SK-N-MC (cell line): ENCODE data around the gene CD24.
"Not testable (repeated sequence)": the region's sequence is repeated elsewhere in the genome, so short reads cannot be mapped to it uniquely, and the experiment has no call there.

Experiments used
- DNase-seq: peaks from one replicate; pipeline ENCODE4 v3.0.0-alpha.2; 2011; ENCODE audit warnings: low read depth, low spot score
- H3K27ac ChIP-seq: fragments of 200-600 bp; sonication (generic); 2 replicates; pipeline ENCODE4 v1.5.1; 2016; ENCODE audit warnings: mixed run types
- H3K36me3 ChIP-seq: fragments of 200-600 bp; sonication (generic); 2 replicates; pipeline ENCODE4 v1.6.1; 2017; ENCODE audit warnings: antibody characterized with exemption, low read length, mixed read lengths; ENCODE audit not compliant: insufficient read depth
- H3K4me3 ChIP-seq: fragments of 200-600 bp; sonication (generic); 2 replicates; pipeline ENCODE4 v1.5.1; 2016
- H3K9ac ChIP-seq: fragments of 200-600 bp; sonication (generic); 2 replicates; pipeline ENCODE4 v1.8.0; 2017; ENCODE audit warnings: mixed run types, mixed read lengths; ENCODE audit not compliant: insufficient read length
- H3K9me3 ChIP-seq: fragments of 200-600 bp; sonication (generic); 2 replicates; pipeline ENCODE4 v1.6.1; 2017; ENCODE audit warnings: low read depth, mild to moderate bottlenecking, antibody characterized with exemption, low read length, moderate library complexity, mixed read lengths
- EZH2 ChIP-seq: fragments of 200-600 bp; sonication (generic); IDR thresholded peaks from one replicate; pipeline ENCODE4 v1.6.1; 2017; ENCODE audit warnings: antibody characterized with exemption
- FOXP2 ChIP-seq: optimal IDR thresholded peaks from 2 replicates; pipeline ENCODE3; 2011; ENCODE audit warnings: mild to moderate bottlenecking, moderate library complexity; ENCODE audit not compliant: insufficient read depth; ENCODE audit errors: extremely low read length, control extremely low read depth
- POLR2AphosphoS5 ChIP-seq: IDR thresholded peaks from 2 replicates; pipeline ENCODE4 v1.6.1; 2012; ENCODE audit warnings: mild to moderate bottlenecking, low read depth, low read length, borderline replicate concordance

Gene CD24

DNA sequence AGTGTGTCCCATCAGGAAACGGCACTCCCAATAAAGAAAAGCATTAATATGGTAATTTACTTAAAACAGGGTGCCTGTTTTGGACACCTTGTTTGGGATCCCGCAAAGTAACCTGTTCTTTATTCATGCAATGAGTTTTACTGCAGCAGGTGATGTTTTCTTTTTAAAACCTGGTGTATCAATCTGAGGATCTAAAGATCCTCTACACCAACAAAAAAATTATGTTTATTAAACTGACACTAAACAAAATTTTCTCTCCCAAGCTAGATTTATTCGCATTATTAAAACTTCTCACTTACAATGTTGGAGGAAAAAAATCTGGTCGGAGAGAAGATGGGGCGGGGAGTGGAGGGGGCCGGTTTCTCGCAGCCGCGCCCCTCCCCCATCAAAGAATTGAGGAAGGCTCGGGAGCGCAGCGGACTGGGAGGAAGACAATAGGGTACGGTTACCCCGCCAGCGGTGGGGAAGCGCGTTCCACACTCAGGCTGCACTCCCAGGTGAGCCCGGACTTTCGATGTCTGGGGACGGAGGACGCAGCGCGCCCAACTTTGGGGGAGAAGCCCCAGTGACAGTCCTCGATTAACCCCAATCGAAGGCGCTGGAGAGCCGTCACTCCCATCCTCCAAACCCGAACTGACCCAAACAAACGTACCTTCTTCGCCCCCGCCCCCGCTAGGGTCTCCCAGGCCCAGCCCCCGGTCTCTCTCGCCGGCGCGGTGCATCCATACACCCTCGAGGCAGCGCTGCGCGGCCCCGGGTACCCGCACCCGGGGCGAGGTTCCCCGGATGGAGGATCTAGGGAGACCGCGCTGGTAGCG, 1.3 kb downstream of the CD24 start:
- Histone ChIP-seq H3K4me3 (peak overlapping the region; percentile 75), H3K9ac (no peak overlapping the region), H3K27ac (no peak overlapping the region), H3K9me3 (no peaks in the 10 kb centered on the region), H3K36me3 (no peaks in the 10 kb centered on the region)
- DNase-seq, result no peak
- no peak for TF ChIP-seq FOXP2
- TF ChIP-seq EZH2, result peak; percentile 50
- no peak for TF ChIP-seq POLR2AphosphoS5

DNA sequence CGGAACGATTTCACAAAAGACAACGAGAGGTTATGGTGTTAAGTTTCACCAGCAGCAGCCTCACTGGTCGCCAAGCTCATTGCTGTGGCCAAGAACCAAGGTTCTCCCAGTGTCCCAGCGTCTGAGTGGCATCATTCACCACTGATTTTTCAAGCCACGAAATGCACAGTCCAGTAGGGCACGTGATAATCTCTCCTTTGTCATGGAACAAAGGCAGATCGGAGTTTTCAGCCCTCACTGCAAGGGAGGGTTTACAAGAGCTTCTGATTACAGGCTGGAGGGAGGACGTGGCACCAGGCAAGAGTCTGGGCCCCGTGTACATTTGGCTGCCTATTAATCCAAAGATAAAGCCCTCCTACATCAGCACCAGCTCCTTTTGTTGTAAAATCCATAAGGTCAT, 2.0 kb downstream of the CD24 start:
- no peaks in the 10 kb centered on the region for H3K9me3 ChIP-seq
- no peak for DNase-seq
- H3K36me3 ChIP-seq, result no peaks in the 10 kb centered on the region
- no peak overlapping the region for H3K4me3 ChIP-seq
- no peak overlapping the region for H3K9ac ChIP-seq
- no peak for TF ChIP-seq EZH2
- no peak overlapping the region for H3K27ac ChIP-seq

DNA sequence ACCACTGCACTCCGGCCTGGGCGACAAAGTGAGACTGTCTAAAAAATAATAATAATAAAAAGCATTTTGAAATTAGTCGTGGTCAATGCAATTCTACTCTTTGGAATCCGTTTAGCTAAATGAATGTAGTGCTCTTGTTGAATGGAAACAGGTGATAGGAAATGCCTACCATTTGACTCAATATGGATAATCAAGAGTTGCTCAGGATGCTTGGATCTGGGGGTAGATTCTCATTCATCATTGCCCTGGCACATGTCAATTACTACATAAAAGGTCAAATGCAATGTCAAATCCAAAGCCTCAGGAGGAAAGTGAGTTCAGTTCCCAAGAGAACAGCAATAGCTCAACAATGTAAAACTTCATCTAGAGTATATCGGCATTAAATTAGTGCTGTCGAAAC, 3.8 kb downstream of the CD24 start:
- H3K4me3 ChIP-seq, DNase-seq: not testable (repeated sequence)

DNA sequence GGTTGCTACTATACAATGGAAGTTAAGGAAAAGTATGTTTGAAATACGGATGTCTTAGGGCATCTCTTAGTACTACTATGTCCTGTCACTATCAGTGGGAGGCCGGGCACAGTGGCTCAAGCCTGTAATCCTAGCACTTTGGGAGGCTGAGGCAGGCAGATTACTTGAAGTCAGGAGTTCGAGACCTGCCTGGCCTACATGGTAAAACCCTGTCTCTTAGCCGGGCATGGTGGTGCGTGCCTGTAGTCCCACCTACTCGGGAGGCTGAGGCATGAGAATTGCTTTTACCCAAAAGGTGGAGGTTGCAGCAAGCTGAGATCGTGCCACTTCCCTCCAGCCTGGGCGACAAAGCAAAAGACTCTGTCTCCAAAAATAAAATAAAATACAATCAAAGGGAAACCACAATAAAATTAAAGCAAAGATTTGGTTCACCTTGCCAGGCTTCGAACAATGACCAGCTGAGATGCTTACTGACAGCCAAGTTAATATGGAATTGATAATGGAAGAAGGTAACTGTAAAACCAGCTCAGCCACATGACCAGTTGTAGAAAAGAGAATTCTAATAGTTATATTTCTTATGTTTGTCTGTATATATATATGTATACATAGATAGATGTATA, 6.5 kb downstream of the CD24 start:
- H3K36me3 ChIP-seq, result no peaks in the 10 kb centered on the region
- DNase-seq, result no peak
- no peaks in the 10 kb centered on the region for H3K9me3 ChIP-seq
- H3K27ac ChIP-seq, result no peak overlapping the region
- no peak overlapping the region for H3K4me3 ChIP-seq
- no peak overlapping the region for H3K9ac ChIP-seq
- no peak for TF ChIP-seq EZH2
- no peak for TF ChIP-seq FOXP2
- no peak for TF ChIP-seq POLR2AphosphoS5

More for the DNA sequence above, 3.8 kb downstream of the CD24 start:
- not testable (repeated sequence) for H3K9ac ChIP-seq, H3K36me3 ChIP-seq, H3K27ac ChIP-seq, H3K9me3 ChIP-seq

DNA sequence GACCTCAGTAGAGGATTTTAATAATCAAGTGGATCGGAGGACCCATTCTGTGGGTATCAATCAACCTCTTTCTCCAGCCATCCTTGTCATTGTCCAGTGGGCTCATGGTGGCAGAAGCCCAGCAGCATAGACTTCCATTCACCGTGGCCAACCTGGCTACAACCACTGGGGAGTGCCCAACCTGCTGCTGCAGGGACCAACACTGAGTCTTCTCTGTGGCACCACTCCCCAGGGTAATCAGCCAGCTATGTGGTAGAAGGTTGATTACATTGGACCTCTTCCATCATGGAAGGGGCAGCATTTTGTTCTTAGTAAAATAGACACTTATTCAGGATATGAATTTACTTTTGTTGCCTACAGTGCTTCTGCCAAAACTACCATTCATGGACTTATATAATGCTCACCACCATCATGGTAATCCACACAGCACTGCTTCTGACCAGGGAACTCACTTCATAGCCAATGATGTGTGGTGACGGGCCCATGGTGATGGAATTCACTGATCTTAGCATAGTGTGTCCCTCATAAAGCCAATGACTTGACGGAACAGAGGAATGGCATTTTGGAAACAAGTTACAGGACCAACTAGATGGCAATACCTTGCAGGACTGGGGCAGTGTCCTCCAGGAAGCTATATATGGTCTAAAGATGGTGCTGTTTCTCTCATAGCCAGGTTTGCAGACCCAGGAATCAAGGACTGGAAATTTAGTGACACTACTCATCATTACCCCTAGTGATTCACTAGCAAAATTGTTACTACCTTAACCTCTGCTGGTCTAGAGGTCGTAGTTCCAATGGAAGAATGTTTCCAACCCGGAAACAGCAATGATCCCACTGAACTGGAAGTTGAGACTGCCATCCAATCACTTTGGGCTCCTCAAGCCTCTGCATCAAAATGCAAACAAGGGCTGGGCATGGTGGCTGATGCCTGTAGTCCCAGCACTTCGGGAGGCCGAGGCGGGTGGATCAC, 7.6 kb downstream of the CD24 start:
- H3K36me3 ChIP-seq, result no peaks in the 10 kb centered on the region
- H3K4me3 ChIP-seq, result no peak overlapping the region
- H3K9me3 ChIP-seq, result no peaks in the 10 kb centered on the region
- H3K27ac ChIP-seq, result no peak overlapping the region
- DNase-seq, result no peak
- no peak overlapping the region for H3K9ac ChIP-seq
- TF ChIP-seq EZH2, result no peak
- TF ChIP-seq POLR2AphosphoS5, result no peak
- no peak for TF ChIP-seq FOXP2

DNA sequence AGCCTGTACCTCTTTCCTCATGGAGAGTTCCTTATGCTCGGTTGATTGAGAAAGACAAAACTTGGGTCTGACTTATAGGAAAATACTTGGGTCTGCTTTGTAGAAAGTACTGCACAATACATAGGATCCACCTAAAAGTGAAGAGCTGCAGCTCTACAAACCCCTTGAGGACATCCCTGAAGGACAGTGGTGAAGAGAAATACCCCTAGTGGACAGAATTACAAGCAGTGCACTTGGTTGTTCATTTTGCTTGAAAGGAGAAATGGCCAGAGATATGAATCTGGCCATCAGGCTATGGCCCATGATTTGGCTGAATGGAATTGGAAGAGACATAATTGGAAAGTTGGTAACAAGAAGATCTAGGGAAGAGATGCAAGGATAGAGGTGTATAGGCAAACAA, 8.3 kb downstream of the CD24 start:
- TF ChIP-seq POLR2AphosphoS5 (no peak), FOXP2 (no peak), EZH2 (no peak)
- Histone ChIP-seq H3K27ac (no peak overlapping the region), H3K4me3 (no peak overlapping the region), H3K36me3 (no peaks in the 10 kb centered on the region), H3K9me3 (no peaks in the 10 kb centered on the region), H3K9ac (no peak overlapping the region)
- no peak for DNase-seq

DNA sequence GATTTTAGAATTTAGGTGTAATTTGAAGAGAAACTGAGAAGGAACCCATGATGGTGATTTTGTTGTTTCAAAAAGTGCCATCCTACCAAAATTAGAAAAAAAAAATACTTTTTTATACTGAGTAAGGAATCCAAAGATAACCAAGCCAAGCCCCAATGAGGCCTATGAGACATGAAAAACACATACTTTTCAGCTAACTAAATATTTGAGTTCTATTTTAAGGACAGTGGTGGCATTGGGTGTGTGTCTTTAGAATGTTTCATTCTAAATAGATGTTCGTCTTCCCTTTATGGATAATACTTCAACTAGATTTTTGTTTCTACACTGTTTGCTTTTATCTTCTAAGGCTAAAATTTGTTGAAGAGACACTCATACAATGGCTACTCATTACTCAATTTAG, 9.6 kb downstream of the CD24 start:
- no peaks in the 10 kb centered on the region for H3K9me3 ChIP-seq
- H3K9ac ChIP-seq, result no peak overlapping the region
- TF ChIP-seq EZH2, result no peak
- TF ChIP-seq POLR2AphosphoS5, result no peak
- no peak for TF ChIP-seq FOXP2
- H3K27ac ChIP-seq, result no peak overlapping the region
- H3K4me3 ChIP-seq, result no peak overlapping the region
- H3K36me3 ChIP-seq, result no peaks in the 10 kb centered on the region
- no peak for DNase-seq

DNA sequence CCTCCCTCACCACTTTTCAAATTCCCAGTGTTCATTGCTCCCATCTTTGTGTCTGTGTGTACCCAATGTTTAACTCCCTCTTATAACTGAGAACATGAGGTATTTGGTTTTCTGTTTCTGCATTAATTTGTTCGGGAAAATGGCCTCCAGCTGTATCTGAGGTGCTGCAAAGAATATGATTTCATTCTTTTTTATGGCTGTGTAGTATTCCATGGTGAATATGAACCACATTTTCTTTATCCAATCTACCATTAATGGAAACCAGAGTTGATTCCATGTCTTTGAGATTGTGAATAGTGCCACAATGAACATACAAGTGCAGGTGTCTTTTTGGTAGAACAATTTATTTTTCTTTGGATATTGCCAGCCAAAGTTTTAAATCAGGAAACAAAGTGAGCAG, 10.4 kb downstream of the CD24 start:
- no peak overlapping the region for H3K9ac ChIP-seq
- no peaks in the 10 kb centered on the region for H3K9me3 ChIP-seq
- no peaks in the 10 kb centered on the region for H3K36me3 ChIP-seq
- H3K4me3 ChIP-seq, result no peak overlapping the region
- TF ChIP-seq FOXP2 (no peak), EZH2 (no peak), POLR2AphosphoS5 (no peak)
- H3K27ac ChIP-seq, result no peak overlapping the region
- no peak for DNase-seq

DNA sequence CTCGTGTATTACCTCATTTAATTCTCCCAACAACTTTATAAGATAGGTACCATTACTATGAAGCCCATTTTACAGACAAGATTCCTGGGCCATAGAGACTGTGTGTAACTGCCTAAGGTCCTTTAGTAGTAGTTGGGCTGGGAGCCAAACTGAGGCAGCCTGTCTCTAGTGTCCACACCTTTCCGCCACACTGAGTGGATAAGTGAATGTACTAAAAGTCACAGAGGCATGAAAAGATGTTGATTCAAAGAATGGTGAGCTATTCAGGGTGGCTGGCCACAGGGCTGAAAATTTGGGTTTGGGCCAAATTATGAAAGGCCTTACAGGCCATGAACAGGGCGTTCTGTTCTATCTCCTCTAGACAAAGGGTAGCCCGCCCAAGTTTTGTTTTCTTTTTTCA, 11.0 kb downstream of the CD24 start:
- no peak for DNase-seq
- no peak overlapping the region for H3K27ac ChIP-seq
- no peak overlapping the region for H3K9ac ChIP-seq
- TF ChIP-seq FOXP2, result no peak
- no peak for TF ChIP-seq POLR2AphosphoS5
- no peak for TF ChIP-seq EZH2
- H3K9me3 ChIP-seq, result no peaks in the 10 kb centered on the region
- no peak overlapping the region for H3K4me3 ChIP-seq
- H3K36me3 ChIP-seq, result no peaks in the 10 kb centered on the region
